Smooth muscle cell (in vitro differentiated cells): Measurements from ENCODE around the gene PSMB3. TPM values are rescaled to one million over a fixed set of nuclear protein-coding genes. Genes with fewer than 3 reads are reported as not detected.

ENCODE experiments used
- DNase-seq: peaks from one replicate; lab custom pipeline; 2025; ENCODE audit not compliant: unreplicated experiment; lab: John Stamatoyannopoulos, UW
- H2AFZ ChIP-seq: fragments of 200-600 bp; sonication (generic); 2 replicates; pipeline ENCODE4 v1.6.0; 2016; ENCODE audit warnings: antibody characterized with exemption, low read depth, mild to moderate bottlenecking
- H3F3A ChIP-seq: fragments of 200-600 bp; sonication (generic); 2 replicates; pipeline ENCODE4 v1.6.0; 2017; ENCODE audit warnings: antibody characterized with exemption, low read depth
- H3K27ac ChIP-seq: fragments of 200-600 bp; sonication (generic); 2 replicates; pipeline ENCODE4 v1.5.1; 2016; ENCODE audit warnings: low read depth, mild to moderate bottlenecking
- H3K27me3 ChIP-seq: fragments of 200-600 bp; sonication (generic); 2 replicates; pipeline ENCODE4 v1.6.1; 2016; ENCODE audit warnings: low read depth, mild to moderate bottlenecking
- H3K36me3 ChIP-seq: fragments of 200-600 bp; sonication (generic); 2 replicates; pipeline ENCODE4 v1.5.1; 2016; ENCODE audit warnings: low read depth
- H3K4me1 ChIP-seq: fragments of 200-600 bp; sonication (generic); 2 replicates; pipeline ENCODE4 v1.5.1; 2016; ENCODE audit warnings: low read depth
- H3K4me2 ChIP-seq: fragments of 200-600 bp; sonication (generic); 2 replicates; pipeline ENCODE4 v1.6.0; 2016; ENCODE audit warnings: mild to moderate bottlenecking
- H3K4me3 ChIP-seq: fragments of 200-600 bp; sonication (generic); 2 replicates; pipeline ENCODE4 v1.5.1; 2016; ENCODE audit warnings: mild to moderate bottlenecking
- H3K79me2 ChIP-seq: fragments of 200-600 bp; sonication (generic); 2 replicates; pipeline ENCODE4 v1.6.0; 2016; ENCODE audit warnings: low read depth, mild to moderate bottlenecking
- H3K9ac ChIP-seq: fragments of 200-600 bp; sonication (generic); 2 replicates; pipeline ENCODE4 v1.6.0; 2016; ENCODE audit warnings: low read depth
- H3K9me3 ChIP-seq: fragments of 200-600 bp; sonication (generic); replicated peaks from 2 replicates; pipeline ENCODE4 v1.5.1; 2016; ENCODE audit warnings: low read depth
- H4K20me1 ChIP-seq: fragments of 200-600 bp; sonication (generic); 2 replicates; pipeline ENCODE4 v1.6.0; 2016; ENCODE audit warnings: low read depth
- CTCF ChIP-seq: fragments of 200-600 bp; sonication (generic); IDR thresholded peaks from 2 replicates; pipeline ENCODE4 v1.5.1; 2017; ENCODE audit warnings: borderline replicate concordance, mild to moderate bottlenecking, antibody characterized with exemption; ENCODE audit not compliant: insufficient read depth, poor library complexity, severe bottlenecking
- WGBS: methylation state at CpG from one replicate; pipeline ENCODE4 v1.1.7; 2016; ENCODE audit warnings: low lambda C conversion rate; 5-methylcytosine and 5-hydroxymethylcytosine counted together
- polyA plus RNA-seq: library from polyadenylated mRNA; unstranded; fragments of >200 nt; fragmentation: Nextera tagmentation; extraction: Ambion mirVana; gene quantifications from 2 replicates; pipeline ENCODE4 v1.2.1, GENCODE V29; 2016
- total RNA-seq: library from RNA; depleted of rRNA; stranded (reverse); fragments of >200 nt; gene quantifications from 2 replicates; pipeline ENCODE4 v1.2.3, GENCODE V29; 2014

Gene PSMB3
- total and polyA plus RNA-seq, 2 experiments from 2014 or later: 312 to 358 TPM

- Histone ChIP-seq H3K9ac (no peak overlapping the region), H2AFZ (no peak overlapping the region), H3K27ac (no peak overlapping the region), H3K4me3 (no peak overlapping the region), H3K79me2 (peaks cover 67% of the 10 kb centered on the region), H3K27me3 (no peaks in the 10 kb centered on the region), H3K36me3 (no peaks in the 10 kb centered on the region), H3K9me3 (no peaks in the 10 kb centered on the region), H3K4me2 (peak overlapping the region; percentile 94), H4K20me1 (peaks cover 70% of the 10 kb centered on the region), H3F3A (no peaks in the 10 kb centered on the region), H3K4me1 (peaks cover 14% of the 10 kb centered on the region)
- 78% methylated on average over 5 of the region's 5 CpGs for WGBS
- DNase-seq: no peak
- no peak for TF ChIP-seq CTCF
Observed at GRCh38 chr17:38796451-38797157, 44.1 kb downstream of the PSMB3 start.

- peak overlapping the region; percentile 94 for H3K4me2 ChIP-seq
- H3K27me3 ChIP-seq: no peaks in the 10 kb centered on the region
- H3K9ac ChIP-seq: no peak overlapping the region
- 95% methylated on average over 5 of the region's 5 CpGs for WGBS
- H3F3A ChIP-seq: no peaks in the 10 kb centered on the region
- H3K9me3 ChIP-seq: no peaks in the 10 kb centered on the region
- H3K4me3 ChIP-seq: peak overlapping the region; percentile 92
- no peak overlapping the region for H3K27ac ChIP-seq
- no peak for TF ChIP-seq CTCF
- no peak overlapping the region for H2AFZ ChIP-seq
- H3K4me1 ChIP-seq: peaks cover 14% of the 10 kb centered on the region
- H3K79me2 ChIP-seq: peaks cover 67% of the 10 kb centered on the region
- DNase-seq: no peak
- H4K20me1 ChIP-seq: peaks cover 67% of the 10 kb centered on the region
- H3K36me3 ChIP-seq: no peaks in the 10 kb centered on the region
Observed at GRCh38 chr17:38797158-38797490, 44.6 kb downstream of the PSMB3 start.

GRCh38 chr17:38797828-38798227, 45.3 kb downstream of the PSMB3 start:
- Histone ChIP-seq H3K9me3 (no peaks in the 10 kb centered on the region), H3K9ac (peak overlapping the region; percentile 100), H2AFZ (no peak overlapping the region), H3K4me2 (peak overlapping the region; percentile 94), H3K36me3 (no peaks in the 10 kb centered on the region), H4K20me1 (peaks cover 60% of the 10 kb centered on the region), H3F3A (no peaks in the 10 kb centered on the region), H3K4me1 (peaks cover 14% of the 10 kb centered on the region), H3K27me3 (no peaks in the 10 kb centered on the region), H3K79me2 (peaks cover 60% of the 10 kb centered on the region), H3K27ac (no peak overlapping the region), H3K4me3 (peak overlapping the region; percentile 92)
- DNase-seq: no peak
- 89% methylated on average over 6 of the region's 6 CpGs for WGBS
- no peak for TF ChIP-seq CTCF
